Ovary (tissue), 3 donors: Measurements from ENCODE around the gene ATL1.

Experiments used
- EP300 ChIP-seq: sonication (generic); formaldehyde crosslinking; IDR thresholded peaks from one replicate; pipeline ENCODE4 v1.6.1; 2017; ENCODE audit warnings: antibody characterized with exemption
- TF ChIP-seq, protein P1 (sequence below), 3 donors: fragments of 450-650 bp in 2 of 3; fragments of 200-600 bp in 1 of 3; IDR thresholded peaks; one replicate each; pipeline versions ENCODE4 v1.5.1 to v1.8.0; 2016 to 2022; ENCODE audit warnings: antibody characterized with exemption in 3 of 3, mild to moderate bottlenecking in 1 of 3
- donor health status: DM: no; HTN: no; CAD: no.

DNA sequence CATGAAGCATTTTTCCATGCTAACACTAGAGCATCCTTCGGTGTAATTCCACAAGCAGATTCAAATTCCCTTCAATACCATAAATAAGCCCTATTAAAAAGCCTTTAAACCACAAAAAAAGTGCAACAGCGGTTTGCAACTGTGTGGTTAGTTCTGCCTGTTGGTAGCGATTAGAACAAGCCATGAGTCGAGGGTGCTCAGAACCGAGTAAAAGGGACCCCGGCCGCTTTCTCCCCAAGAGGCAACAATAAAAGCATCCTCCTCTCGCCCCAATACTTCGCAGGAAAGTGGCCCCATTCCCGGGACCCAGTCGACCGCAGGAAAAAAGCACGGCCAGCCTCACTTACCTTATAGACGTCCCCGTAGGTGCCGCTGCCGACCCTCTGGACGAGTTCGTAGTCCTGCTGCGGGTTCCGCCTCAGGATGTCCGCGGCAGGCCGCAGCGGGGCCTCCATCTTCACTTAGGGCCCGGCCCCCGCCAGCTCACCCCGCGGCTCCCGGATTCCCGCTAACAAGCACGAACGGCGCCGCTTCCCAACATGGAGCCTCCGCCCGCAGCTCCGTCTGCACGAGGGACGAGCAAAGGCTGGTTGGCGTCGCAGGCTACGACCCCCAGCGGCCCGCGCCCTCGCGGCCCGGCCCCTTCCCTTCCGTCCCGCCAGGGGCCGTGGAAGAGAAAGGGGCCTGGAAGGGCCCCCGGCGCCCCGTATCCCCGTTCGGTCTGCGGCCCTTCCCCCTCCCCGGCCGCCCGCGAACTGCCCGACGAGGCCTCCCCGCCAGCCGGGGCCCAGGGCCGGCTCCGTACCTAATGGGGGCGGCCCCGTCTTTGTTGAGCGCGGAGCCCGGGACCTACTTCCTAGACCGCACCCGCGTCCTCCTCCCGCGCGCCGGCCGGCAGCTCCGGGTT is 28.1 kb upstream of the ATL1 start:
- TF ChIP-seq, protein P1, sequence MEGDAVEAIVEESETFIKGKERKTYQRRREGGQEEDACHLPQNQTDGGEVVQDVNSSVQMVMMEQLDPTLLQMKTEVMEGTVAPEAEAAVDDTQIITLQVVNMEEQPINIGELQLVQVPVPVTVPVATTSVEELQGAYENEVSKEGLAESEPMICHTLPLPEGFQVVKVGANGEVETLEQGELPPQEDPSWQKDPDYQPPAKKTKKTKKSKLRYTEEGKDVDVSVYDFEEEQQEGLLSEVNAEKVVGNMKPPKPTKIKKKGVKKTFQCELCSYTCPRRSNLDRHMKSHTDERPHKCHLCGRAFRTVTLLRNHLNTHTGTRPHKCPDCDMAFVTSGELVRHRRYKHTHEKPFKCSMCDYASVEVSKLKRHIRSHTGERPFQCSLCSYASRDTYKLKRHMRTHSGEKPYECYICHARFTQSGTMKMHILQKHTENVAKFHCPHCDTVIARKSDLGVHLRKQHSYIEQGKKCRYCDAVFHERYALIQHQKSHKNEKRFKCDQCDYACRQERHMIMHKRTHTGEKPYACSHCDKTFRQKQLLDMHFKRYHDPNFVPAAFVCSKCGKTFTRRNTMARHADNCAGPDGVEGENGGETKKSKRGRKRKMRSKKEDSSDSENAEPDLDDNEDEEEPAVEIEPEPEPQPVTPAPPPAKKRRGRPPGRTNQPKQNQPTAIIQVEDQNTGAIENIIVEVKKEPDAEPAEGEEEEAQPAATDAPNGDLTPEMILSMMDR (IDR thresholded peaks at IDR 0.05) = no peak
- TF ChIP-seq EP300 = no peak
